Measurements from ENCODE around the gene OR2M5.

OR2M5 gene, protein sequence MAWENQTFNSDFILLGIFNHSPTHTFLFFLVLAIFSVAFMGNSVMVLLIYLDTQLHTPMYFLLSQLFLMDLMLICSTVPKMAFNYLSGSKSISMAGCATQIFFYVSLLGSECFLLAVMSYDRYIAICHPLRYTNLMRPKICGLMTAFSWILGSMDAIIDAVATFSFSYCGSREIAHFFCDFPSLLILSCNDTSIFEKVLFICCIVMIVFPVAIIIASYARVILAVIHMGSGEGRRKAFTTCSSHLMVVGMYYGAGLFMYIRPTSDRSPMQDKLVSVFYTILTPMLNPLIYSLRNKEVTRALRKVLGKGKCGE
- total RNA-seq: 0 reads per million in 9 experiments

DNA sequence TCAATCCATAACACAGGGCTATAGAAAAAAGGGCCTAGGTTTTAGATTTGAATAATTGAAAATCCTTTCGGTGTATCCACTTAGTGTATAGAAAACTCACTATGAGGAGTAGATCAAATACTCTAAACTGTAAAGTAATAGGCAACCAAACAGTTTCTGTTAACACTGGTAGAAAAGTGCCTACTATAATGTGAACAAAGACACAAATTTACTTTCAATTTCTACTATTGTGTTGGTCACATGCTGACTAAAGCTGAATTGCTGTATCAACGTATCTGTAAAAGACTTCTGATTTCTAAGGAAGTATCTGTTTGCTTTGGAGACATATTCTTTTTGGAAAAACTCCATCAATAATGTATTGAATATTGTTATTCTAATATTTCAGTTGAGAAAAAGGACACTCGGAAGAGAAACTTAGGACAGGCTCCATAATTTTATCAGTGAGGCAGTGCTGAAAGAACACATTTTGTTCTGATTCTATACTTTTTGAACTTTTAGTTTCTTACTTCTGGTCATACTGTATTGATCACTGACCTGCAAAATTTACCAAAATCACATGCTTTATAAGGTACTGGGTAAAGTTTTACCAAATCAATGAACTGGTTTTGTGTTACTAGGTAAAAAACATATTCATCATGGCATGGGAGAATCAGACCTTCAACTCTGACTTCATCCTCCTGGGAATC, at the start of gene OR2M5:
TSS of gene OR2M5 (plus strand) at position 636 of the 686 bp plus-strand sequence. CDS start at position 636, 0 bp downstream.
- no peak for DNase-seq
- H3K9me3 Mint-ChIP-seq: peaks cover 6 to 23% of the 10 kb centered on the region in 2 donors
- ATAC-seq (replicated peaks): no peak
- no peak within 1 kb of the TSS for H3K4me3 Mint-ChIP-seq
- no peaks in the 10 kb centered on the region for H3K27me3 Mint-ChIP-seq
- H3K27ac Mint-ChIP-seq: no peak within 1 kb of the TSS
- no peaks in the 10 kb centered on the region for H3K4me1 Mint-ChIP-seq (ENCODE audit: low read depth in 2 of 2)
- no peaks in the 10 kb centered on the region for H3K36me3 Mint-ChIP-seq (ENCODE audit: insufficient read depth)

GRCh38 chr1:248098529-248098928, 46.4 kb upstream of the OR2M5 start:
- Mint-ChIP-seq H3K27me3 (no peaks in the 10 kb centered on the region), H3K9me3 (peaks cover 9 to 14% of the 10 kb centered on the region in 2 donors), H3K4me3 (no peak overlapping the region)

DNA sequence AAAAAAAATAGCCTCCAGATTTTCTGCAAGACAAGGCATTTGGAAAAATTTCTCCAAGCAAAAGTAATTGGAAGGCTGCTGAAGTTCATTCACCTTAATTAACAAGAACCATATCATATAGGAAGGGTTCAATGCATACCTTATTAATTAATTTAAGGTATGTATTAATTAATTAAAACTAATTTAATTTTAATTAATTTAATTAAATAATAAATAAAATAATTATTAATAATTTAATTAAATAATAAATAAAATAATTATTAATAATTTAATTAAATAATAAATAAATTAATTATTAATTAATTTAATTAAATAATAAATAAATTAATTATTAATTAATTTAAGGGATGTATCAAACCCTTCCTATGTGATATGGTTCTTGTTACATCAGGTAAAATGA, 42.1 kb upstream of the OR2M5 start:
- DNase-seq: no peak
- Mint-ChIP-seq H3K27me3 (no peaks in the 10 kb centered on the region), H3K36me3 (ENCODE audit: insufficient read depth) (no peaks in the 10 kb centered on the region), H3K4me1 (ENCODE audit: low read depth in 2 of 2) (no peaks in the 10 kb centered on the region), H3K4me3 (no peak overlapping the region), H3K27ac (no peak overlapping the region), H3K9me3 (peaks cover 7 to 14% of the 10 kb centered on the region in 2 donors)
- no peak for ATAC-seq (replicated peaks)

More at GRCh38 chr1:248098529-248098928, 46.4 kb upstream of the OR2M5 start:
- Mint-ChIP-seq H3K36me3 (ENCODE audit: insufficient read depth) (no peaks in the 10 kb centered on the region), H3K4me1 (ENCODE audit: low read depth in 2 of 2) (no peaks in the 10 kb centered on the region), H3K27ac (no peak overlapping the region)
- ATAC-seq (replicated peaks) (no peak), DNase-seq (no peak)

- Mint-ChIP-seq H3K27ac (no peak overlapping the region), H3K4me1 (ENCODE audit: low read depth in 2 of 2) (no peaks in the 10 kb centered on the region), H3K4me3 (no peak overlapping the region), H3K27me3 (no peaks in the 10 kb centered on the region), H3K9me3 (peaks cover 20 to 28% of the 10 kb centered on the region in 2 donors), H3K36me3 (ENCODE audit: insufficient read depth) (no peaks in the 10 kb centered on the region)
- no peak for DNase-seq
- ATAC-seq (replicated peaks): no peak
Measured at GRCh38 chr1:248111157-248111556, 33.8 kb upstream of the OR2M5 start.

DNA sequence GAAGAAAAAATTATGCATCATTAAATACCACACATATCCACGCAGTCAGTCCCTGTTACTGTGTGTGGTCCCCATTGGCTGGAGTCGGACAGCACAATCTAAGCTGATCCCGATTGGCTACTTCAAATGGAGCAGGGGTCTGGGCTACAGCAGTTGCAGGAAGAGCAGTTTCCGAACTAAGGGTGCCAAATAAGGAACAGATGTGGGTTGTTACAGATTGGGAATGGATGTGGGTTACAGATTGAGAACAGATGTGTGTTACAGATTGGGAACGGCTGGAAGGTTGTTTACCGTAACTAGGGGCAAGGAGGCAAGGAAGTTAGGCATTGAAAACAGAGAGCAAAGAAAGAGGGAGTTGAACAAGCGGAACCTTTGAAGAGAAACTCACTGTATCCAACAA, 30.1 kb upstream of the OR2M5 start:
- H3K9me3 Mint-ChIP-seq: peaks cover 16 to 27% of the 10 kb centered on the region in 2 donors
- no peaks in the 10 kb centered on the region for H3K36me3 Mint-ChIP-seq (ENCODE audit: insufficient read depth)
- ATAC-seq (replicated peaks) (no peak), DNase-seq (no peak)
- H3K27ac Mint-ChIP-seq: no peak overlapping the region
- H3K4me3 Mint-ChIP-seq: no peak overlapping the region
- no peaks in the 10 kb centered on the region for H3K4me1 Mint-ChIP-seq (ENCODE audit: low read depth in 2 of 2)
- no peaks in the 10 kb centered on the region for H3K27me3 Mint-ChIP-seq

DNA sequence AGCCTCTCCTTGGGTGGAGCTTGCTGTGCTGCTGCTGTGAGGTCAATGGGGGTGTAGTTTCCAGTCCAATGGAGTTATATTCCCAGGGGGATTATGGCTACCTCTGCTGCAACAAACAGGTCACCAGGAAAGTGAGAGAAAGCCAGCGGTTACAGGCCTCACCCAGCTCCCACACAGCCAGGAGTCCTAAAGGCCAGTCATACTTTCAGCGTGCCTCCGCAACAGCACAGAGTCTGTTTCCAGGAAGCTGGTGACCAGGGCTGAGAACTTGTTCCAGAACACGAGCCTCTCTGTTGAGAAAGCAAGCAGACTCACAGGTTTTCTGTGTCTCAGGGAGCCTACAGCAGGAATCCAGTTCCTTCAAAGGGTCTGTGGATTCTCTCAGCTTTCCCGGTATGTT, 17.3 kb upstream of the OR2M5 start:
- no peak overlapping the region for H3K27ac Mint-ChIP-seq
- H3K27me3 Mint-ChIP-seq: no peaks in the 10 kb centered on the region

DNA sequence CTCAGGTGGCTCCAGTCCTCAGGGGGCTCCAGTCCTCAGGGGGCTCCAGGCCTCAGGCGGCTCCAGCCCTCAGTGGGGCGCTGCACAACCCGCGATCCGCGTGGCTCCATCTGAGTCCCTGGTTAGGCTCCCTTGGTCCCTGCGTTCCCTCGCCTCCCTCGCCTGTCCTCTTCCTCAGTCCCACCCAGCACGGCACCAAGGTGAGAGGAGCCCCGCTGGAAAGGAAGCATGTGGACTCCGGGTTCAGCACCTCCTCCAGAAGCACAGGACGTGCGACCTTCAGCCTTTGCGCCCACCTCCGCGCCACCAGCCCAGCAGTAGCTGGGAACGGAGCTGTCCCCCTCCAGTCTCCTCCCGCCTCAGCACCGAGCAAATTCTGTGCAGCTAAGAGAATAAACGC, 8.1 kb upstream of the OR2M5 start:
- Mint-ChIP-seq H3K27me3 (no peaks in the 10 kb centered on the region), H3K4me1 (ENCODE audit: low read depth in 2 of 2) (no peaks in the 10 kb centered on the region), H3K36me3 (ENCODE audit: insufficient read depth) (no peaks in the 10 kb centered on the region), H3K27ac (no peak overlapping the region), H3K9me3 (peaks cover 0 to 10% of the 10 kb centered on the region in 2 donors), H3K4me3 (no peak overlapping the region)
- DNase-seq (no peak), ATAC-seq (replicated peaks) (no peak)

More for the DNA sequence above, 17.3 kb upstream of the OR2M5 start:
- Mint-ChIP-seq H3K4me1 (ENCODE audit: low read depth in 2 of 2) (no peaks in the 10 kb centered on the region), H3K4me3 (no peak overlapping the region), H3K9me3 (peaks cover 9 to 14% of the 10 kb centered on the region in 2 donors), H3K36me3 (ENCODE audit: insufficient read depth) (no peaks in the 10 kb centered on the region)
- no peak for DNase-seq
- ATAC-seq (replicated peaks): no peak

GRCh38 chr1:248140846-248141245, 4.1 kb upstream of the OR2M5 start:
- H3K27me3 Mint-ChIP-seq: no peaks in the 10 kb centered on the region
- ATAC-seq (replicated peaks) (no peak), DNase-seq (no peak)
- no peaks in the 10 kb centered on the region for H3K36me3 Mint-ChIP-seq (ENCODE audit: insufficient read depth)
- H3K9me3 Mint-ChIP-seq: peaks cover 8 to 9% of the 10 kb centered on the region in 2 donors
- H3K4me1 Mint-ChIP-seq (ENCODE audit: low read depth in 2 of 2): no peaks in the 10 kb centered on the region
- H3K27ac Mint-ChIP-seq: no peak overlapping the region
- no peak overlapping the region for H3K4me3 Mint-ChIP-seq

GRCh38 chr1:248143311-248143710, 1.6 kb upstream of the OR2M5 start:
- H3K27ac Mint-ChIP-seq: no peak overlapping the region
- DNase-seq (no peak), ATAC-seq (replicated peaks) (no peak)
- H3K4me1 Mint-ChIP-seq (ENCODE audit: low read depth in 2 of 2): no peaks in the 10 kb centered on the region
- H3K36me3 Mint-ChIP-seq (ENCODE audit: insufficient read depth): no peaks in the 10 kb centered on the region
- no peaks in the 10 kb centered on the region for H3K27me3 Mint-ChIP-seq
- H3K9me3 Mint-ChIP-seq: peaks cover 9 to 23% of the 10 kb centered on the region in 2 donors
- no peak overlapping the region for H3K4me3 Mint-ChIP-seq

DNA sequence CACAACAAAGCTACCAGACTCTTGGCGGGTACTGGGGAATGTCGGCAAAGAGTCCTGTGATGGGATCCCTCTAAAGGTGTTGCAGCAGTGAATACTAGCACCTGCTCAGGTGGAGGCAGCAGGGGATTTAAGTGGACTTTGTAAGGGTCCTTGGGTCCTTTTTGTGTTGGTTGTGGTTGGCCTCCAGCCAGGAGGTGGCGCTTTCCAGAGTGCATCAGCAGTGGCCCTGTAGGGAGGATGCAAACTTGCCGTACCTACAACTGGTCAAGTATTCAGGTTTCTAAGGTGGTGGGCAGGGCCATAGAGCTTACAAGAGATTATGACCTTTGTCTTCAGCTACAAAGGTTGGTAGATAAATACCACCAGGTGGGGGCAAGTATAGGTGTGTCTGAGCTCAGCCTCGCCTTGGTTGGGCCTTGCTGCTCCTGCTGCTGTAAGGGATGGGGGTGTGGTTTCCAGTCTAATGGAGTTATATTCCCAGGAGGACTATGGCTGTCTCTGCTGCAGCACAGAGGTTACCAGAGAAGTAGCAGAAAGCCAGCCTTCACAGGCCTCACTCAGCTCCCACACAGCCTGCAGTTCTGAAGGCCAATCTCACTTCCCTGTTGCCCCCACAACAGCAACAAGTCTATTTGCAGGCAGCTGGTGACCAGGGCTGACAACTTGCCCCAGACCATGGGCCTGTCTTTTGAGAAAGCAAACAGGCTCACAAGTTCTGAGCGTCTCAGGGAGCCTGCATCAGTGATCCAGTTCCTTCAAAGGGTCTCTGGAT, 7.3 kb downstream of the OR2M5 start:
- no peak overlapping the region for H3K4me3 Mint-ChIP-seq
- DNase-seq: no peak
- H3K27me3 Mint-ChIP-seq: no peaks in the 10 kb centered on the region
- H3K36me3 Mint-ChIP-seq (ENCODE audit: insufficient read depth): no peaks in the 10 kb centered on the region
- no peak overlapping the region for H3K27ac Mint-ChIP-seq
- no peak for ATAC-seq (replicated peaks)
- H3K9me3 Mint-ChIP-seq: peaks cover 5 to 8% of the 10 kb centered on the region in 2 donors
- no peaks in the 10 kb centered on the region for H3K4me1 Mint-ChIP-seq (ENCODE audit: low read depth in 2 of 2)

- DNase-seq (no peak), ATAC-seq (replicated peaks) (no peak)
- Mint-ChIP-seq H3K27me3 (no peaks in the 10 kb centered on the region), H3K36me3 (ENCODE audit: insufficient read depth) (no peaks in the 10 kb centered on the region), H3K27ac (no peak overlapping the region), H3K4me3 (no peak overlapping the region), H3K4me1 (ENCODE audit: low read depth in 2 of 2) (no peaks in the 10 kb centered on the region), H3K9me3 (peaks cover 0 to 5% of the 10 kb centered on the region in 2 donors)
Measured at GRCh38 chr1:248155927-248156326, 11.0 kb downstream of the OR2M5 start.

- no peak for ATAC-seq (replicated peaks)
- H3K36me3 Mint-ChIP-seq (ENCODE audit: insufficient read depth): no peaks in the 10 kb centered on the region
- H3K27me3 Mint-ChIP-seq: no peaks in the 10 kb centered on the region
- DNase-seq: no peak
- H3K27ac Mint-ChIP-seq: no peak overlapping the region
- H3K9me3 Mint-ChIP-seq: peaks cover 0 to 1% of the 10 kb centered on the region in 2 donors
- H3K4me1 Mint-ChIP-seq (ENCODE audit: low read depth in 2 of 2): no peaks in the 10 kb centered on the region
- no peak overlapping the region for H3K4me3 Mint-ChIP-seq
Measured at GRCh38 chr1:248158758-248159157, 13.8 kb downstream of the OR2M5 start.

GRCh38 chr1:248164031-248164430, 19.1 kb downstream of the OR2M5 start:
- Mint-ChIP-seq H3K27ac (no peak overlapping the region), H3K4me1 (ENCODE audit: low read depth in 2 of 2) (no peaks in the 10 kb centered on the region), H3K27me3 (no peaks in the 10 kb centered on the region), H3K4me3 (no peak overlapping the region), H3K9me3 (peaks cover 6 to 8% of the 10 kb centered on the region in 2 donors), H3K36me3 (ENCODE audit: insufficient read depth) (no peaks in the 10 kb centered on the region)
- ATAC-seq (replicated peaks) (no peak), DNase-seq (no peak)
